HEK293 (cell line): ENCODE measurements around the gene OAS2.

ENCODE experiments used
- CTCF ChIA-PET: fragments of 350-600 bp; formaldehyde crosslinking; extraction: SDS; loops from one replicate; lab custom pipeline; 2021; ENCODE audit warnings: antibody characterized with exemption; lab: Yijun Ruan, JAX
- POLR2A ChIA-PET: fragments of 300-600 bp; formaldehyde crosslinking; extraction: SDS; loops from one replicate; lab custom pipeline; 2020; ENCODE audit warnings: antibody characterized with exemption, inconsistent platforms; lab: Yijun Ruan, JAX
- H3K27ac ChIP-seq: fragments of 200-500 bp; sonication (Bioruptor generic); 2 replicates; pipeline ENCODE4 v1.5.1; 2014; ENCODE audit warnings: low read depth, low read length, control low read depth, inconsistent platforms; ENCODE audit errors: extremely low read depth
- H3K36me3 ChIP-seq, 2 experiments: fragments of 200-500 bp in 1 of 2; sonication (Bioruptor generic) in 1 of 2; 1 replicate in 1 of 2; 2 replicates in 1 of 2; pipeline ENCODE4 v1.5.1; 2014 to 2017; ENCODE audit warnings: inconsistent platforms in 2 of 2, low read length in 2 of 2; ENCODE audit not compliant: control insufficient read depth in 2 of 2, insufficient read depth in 1 of 2
- H3K4me1 ChIP-seq: fragments of 200-500 bp; sonication (Bioruptor generic); 2 replicates; pipeline ENCODE4 v1.5.1; 2014; ENCODE audit warnings: mild to moderate bottlenecking, low read length, inconsistent platforms; ENCODE audit not compliant: control insufficient read depth, insufficient read depth
- H3K4me3 ChIP-seq: 2 replicates; pipeline ENCODE4 v1.5.1; 2011; ENCODE audit warnings: low read depth, mild to moderate bottlenecking, control low read depth, low read length, moderate library complexity
- H3K9me3 ChIP-seq: fragments of 200-500 bp; sonication (Bioruptor generic); 2 replicates; pipeline ENCODE4 v1.5.1; 2014; ENCODE audit warnings: low read depth, low read length, inconsistent platforms; ENCODE audit not compliant: control insufficient read depth, insufficient read depth
- IKZF3 ChIP-seq: fragments of 450-650 bp; IDR thresholded peaks from 2 replicates; pipeline ENCODE4 v1.5.0; 2018; ENCODE audit warnings: missing biosample characterization, mild to moderate bottlenecking, missing genetic modification characterization, moderate library complexity
- KLF7 ChIP-seq: fragments of 450-650 bp; formaldehyde crosslinking; IDR thresholded peaks from 2 replicates; pipeline ENCODE4 v1.5.1; 2016; ENCODE audit warnings: missing biosample characterization, missing genetic modification characterization, borderline replicate concordance
- MZF1 ChIP-seq: fragments of 450-650 bp; formaldehyde crosslinking; IDR thresholded peaks from 2 replicates; pipeline ENCODE4 v1.5.1; 2017; ENCODE audit warnings: missing biosample characterization, missing genetic modification characterization, borderline replicate concordance
- OVOL3 ChIP-seq: fragments of 450-650 bp; formaldehyde crosslinking; IDR thresholded peaks from 2 replicates; pipeline ENCODE4 v1.5.1; 2016; ENCODE audit warnings: missing biosample characterization, missing genetic modification characterization
- REPIN1 ChIP-seq: fragments of 450-650 bp; formaldehyde crosslinking; IDR thresholded peaks from 2 replicates; pipeline ENCODE4 v1.5.1; 2017; ENCODE audit warnings: missing biosample characterization, missing genetic modification characterization, low read depth
- SP2 ChIP-seq: fragments of 450-650 bp; formaldehyde crosslinking; IDR thresholded peaks from 2 replicates; pipeline ENCODE4 v1.5.1; 2016; ENCODE audit warnings: missing biosample characterization, missing genetic modification characterization
- ZNF184 ChIP-seq: fragments of 450-650 bp; IDR thresholded peaks from 2 replicates; pipeline ENCODE4 v1.5.1; 2018; ENCODE audit warnings: missing biosample characterization, mild to moderate bottlenecking, missing genetic modification characterization
- ZNF211 ChIP-seq: fragments of 450-650 bp; formaldehyde crosslinking; IDR thresholded peaks from 2 replicates; pipeline ENCODE4 v1.5.1; 2016; ENCODE audit warnings: low read depth, missing biosample characterization, missing genetic modification characterization
- ZNF324 ChIP-seq: fragments of 450-650 bp; formaldehyde crosslinking; IDR thresholded peaks from 2 replicates; pipeline ENCODE4 v1.5.1; 2016; ENCODE audit warnings: missing biosample characterization, missing genetic modification characterization
- ZNF350 ChIP-seq: fragments of 450-650 bp; formaldehyde crosslinking; IDR thresholded peaks from 2 replicates; pipeline ENCODE4 v1.5.0; 2017; ENCODE audit warnings: missing biosample characterization, mild to moderate bottlenecking, missing genetic modification characterization
- ZNF514 ChIP-seq: fragments of 450-650 bp; formaldehyde crosslinking; IDR thresholded peaks from 2 replicates; pipeline ENCODE4 v1.5.1; 2016; ENCODE audit warnings: missing biosample characterization, missing genetic modification characterization
- ZNF561 ChIP-seq: fragments of 450-650 bp; IDR thresholded peaks from 2 replicates; pipeline ENCODE4 v1.5.1; 2018; ENCODE audit warnings: missing biosample characterization, missing genetic modification characterization, borderline replicate concordance
- ZNF600 ChIP-seq: fragments of 450-650 bp; formaldehyde crosslinking; IDR thresholded peaks from 2 replicates; pipeline ENCODE4 v1.5.1; 2016; ENCODE audit warnings: missing biosample characterization, missing genetic modification characterization
- ZNF660 ChIP-seq: fragments of 450-650 bp; IDR thresholded peaks from 2 replicates; pipeline ENCODE4 v1.5.1; 2018; ENCODE audit warnings: missing biosample characterization, mild to moderate bottlenecking, missing genetic modification characterization
- ZNF707 ChIP-seq: fragments of 450-650 bp; formaldehyde crosslinking; IDR thresholded peaks from 2 replicates; pipeline ENCODE4 v1.5.1; 2016; ENCODE audit warnings: missing biosample characterization, missing genetic modification characterization
- ZNF747 ChIP-seq: fragments of 450-650 bp; formaldehyde crosslinking; IDR thresholded peaks from 2 replicates; pipeline ENCODE4 v1.5.1; 2016; ENCODE audit warnings: missing biosample characterization, missing genetic modification characterization
- ZNF777 ChIP-seq: fragments of 450-650 bp; formaldehyde crosslinking; IDR thresholded peaks from 2 replicates; pipeline ENCODE4 v1.5.1; 2017; ENCODE audit warnings: missing biosample characterization, missing genetic modification characterization, borderline replicate concordance
- ZNF791 ChIP-seq: fragments of 450-650 bp; formaldehyde crosslinking; IDR thresholded peaks from 2 replicates; pipeline ENCODE4 v1.5.1; 2016; ENCODE audit warnings: missing biosample characterization, missing genetic modification characterization
- ZNF837 ChIP-seq: fragments of 450-650 bp; formaldehyde crosslinking; IDR thresholded peaks from 2 replicates; pipeline ENCODE4 v1.5.1; 2016; ENCODE audit warnings: missing biosample characterization, missing genetic modification characterization
- ZNF843 ChIP-seq: fragments of 450-650 bp; formaldehyde crosslinking; IDR thresholded peaks from 2 replicates; pipeline ENCODE4 v1.5.1; 2016; ENCODE audit warnings: missing biosample characterization, missing genetic modification characterization
- ZSCAN23 ChIP-seq: fragments of 450-650 bp; formaldehyde crosslinking; IDR thresholded peaks from 2 replicates; pipeline ENCODE4 v1.5.1; 2016; ENCODE audit warnings: missing biosample characterization, missing genetic modification characterization
- TF ChIP-seq, protein P1 (sequence below): fragments of 450-650 bp; formaldehyde crosslinking; IDR thresholded peaks from 2 replicates; pipeline ENCODE4 v1.5.1; 2016; ENCODE audit warnings: missing biosample characterization, missing genetic modification characterization
- TF ChIP-seq, protein P2 (sequence below): fragments of 450-650 bp; formaldehyde crosslinking; IDR thresholded peaks from 2 replicates; pipeline ENCODE4 v1.5.1; 2016; ENCODE audit warnings: missing biosample characterization, missing genetic modification characterization
- TF ChIP-seq, protein P3 (sequence below): sonication (generic); formaldehyde crosslinking; IDR thresholded peaks from 2 replicates; pipeline ENCODE4 v1.8.1; 2022; ENCODE audit warnings: mild to moderate bottlenecking, moderate library complexity, missing genetic modification reagents
- TF ChIP-seq, protein P4 (sequence below): fragments of 450-650 bp; formaldehyde crosslinking; IDR thresholded peaks from 2 replicates; pipeline ENCODE4 v1.5.1; 2016; ENCODE audit warnings: missing biosample characterization, missing genetic modification characterization, borderline replicate concordance
- TF ChIP-seq, protein P5 (sequence below): fragments of 450-650 bp; formaldehyde crosslinking; IDR thresholded peaks from 2 replicates; pipeline ENCODE4 v1.5.1; 2016; ENCODE audit warnings: missing biosample characterization, missing genetic modification characterization

OAS2 gene

DNA sequence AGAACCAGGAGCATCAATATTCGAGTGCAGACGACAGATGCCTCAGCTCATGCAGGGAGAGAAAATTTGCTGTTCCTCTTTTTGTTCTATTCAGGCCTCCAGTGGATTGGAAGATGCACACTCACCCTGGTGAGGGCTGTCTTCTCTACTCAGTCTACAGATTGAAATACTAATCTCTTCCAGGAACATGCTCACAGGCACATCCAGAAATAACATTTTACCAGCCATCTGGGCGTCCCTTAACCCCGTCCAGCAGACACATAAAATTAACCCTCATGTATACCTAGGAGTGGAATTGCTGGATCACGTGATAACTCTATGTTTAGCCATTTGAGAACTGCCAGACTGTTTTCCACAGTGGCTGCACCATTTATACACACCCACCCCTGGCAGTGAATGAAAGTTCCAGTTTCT, 4.5 kb upstream of the OAS2 start:
- Histone ChIP-seq H3K27ac (no peak overlapping the region), H3K36me3 (peaks cover 0 to 3% of the 10 kb centered on the region in 2 experiments; a peak in 1 of 3 replicates), H3K9me3 (no peaks in the 10 kb centered on the region), H3K4me3 (no peak overlapping the region), H3K4me1 (no peaks in the 10 kb centered on the region)
- ChIA-PET CTCF (interaction anchor here (0.6 kb wide), 1 partner anchor 131 kb away, joined by 5 read pairs; no protein-coding TSS in a partner anchor), POLR2A (no interaction called here)
- TF ChIP-seq MZF1 (tag by site-specific recombination) (no peak), ZNF843 (tag by site-specific recombination) (no peak), OVOL3 (tag by site-specific recombination) (no peak), ZNF324 (tag by site-specific recombination) (no peak), ZNF777 (tag by site-specific recombination) (no peak), ZSCAN23 (no peak), ZNF707 (no peak), IKZF3 (no peak), REPIN1 (tag by site-specific recombination) (no peak), ZNF660 (tag by site-specific recombination) (no peak), ZNF514 (tag by site-specific recombination) (no peak), KLF7 (tag by site-specific recombination) (no peak)
- TF ChIP-seq, protein P1, sequence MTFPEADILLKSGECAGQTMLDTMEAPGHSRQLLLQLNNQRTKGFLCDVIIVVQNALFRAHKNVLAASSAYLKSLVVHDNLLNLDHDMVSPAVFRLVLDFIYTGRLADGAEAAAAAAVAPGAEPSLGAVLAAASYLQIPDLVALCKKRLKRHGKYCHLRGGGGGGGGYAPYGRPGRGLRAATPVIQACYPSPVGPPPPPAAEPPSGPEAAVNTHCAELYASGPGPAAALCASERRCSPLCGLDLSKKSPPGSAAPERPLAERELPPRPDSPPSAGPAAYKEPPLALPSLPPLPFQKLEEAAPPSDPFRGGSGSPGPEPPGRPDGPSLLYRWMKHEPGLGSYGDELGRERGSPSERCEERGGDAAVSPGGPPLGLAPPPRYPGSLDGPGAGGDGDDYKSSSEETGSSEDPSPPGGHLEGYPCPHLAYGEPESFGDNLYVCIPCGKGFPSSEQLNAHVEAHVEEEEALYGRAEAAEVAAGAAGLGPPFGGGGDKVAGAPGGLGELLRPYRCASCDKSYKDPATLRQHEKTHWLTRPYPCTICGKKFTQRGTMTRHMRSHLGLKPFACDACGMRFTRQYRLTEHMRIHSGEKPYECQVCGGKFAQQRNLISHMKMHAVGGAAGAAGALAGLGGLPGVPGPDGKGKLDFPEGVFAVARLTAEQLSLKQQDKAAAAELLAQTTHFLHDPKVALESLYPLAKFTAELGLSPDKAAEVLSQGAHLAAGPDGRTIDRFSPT (tag by site-specific recombination) = no peak

DNA sequence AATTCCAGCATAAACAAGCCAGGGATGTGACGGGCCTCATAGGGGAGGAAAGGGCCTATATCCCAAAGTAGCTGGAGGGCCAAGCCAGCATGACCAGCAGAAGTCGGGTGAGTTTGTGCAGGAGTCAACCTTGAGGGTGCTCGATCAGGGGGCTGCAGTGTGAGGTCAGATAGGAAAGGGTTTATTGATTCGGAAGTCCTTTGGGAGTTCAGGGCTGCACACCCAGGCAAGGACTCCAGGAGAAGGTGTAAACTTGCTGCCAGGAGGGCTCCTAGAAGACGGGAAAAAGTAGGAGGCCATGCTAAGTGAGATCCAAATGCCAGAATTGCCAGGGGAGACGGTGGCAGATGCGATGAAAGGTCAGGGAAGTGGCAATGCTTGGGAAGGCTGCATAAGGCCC, 3.4 kb upstream of the OAS2 start:
- no peaks in the 10 kb centered on the region for H3K4me1 ChIP-seq
- no peak overlapping the region for H3K27ac ChIP-seq
- no peak for TF ChIP-seq ZNF791 (tag by site-specific recombination)
- TF ChIP-seq, protein P2, sequence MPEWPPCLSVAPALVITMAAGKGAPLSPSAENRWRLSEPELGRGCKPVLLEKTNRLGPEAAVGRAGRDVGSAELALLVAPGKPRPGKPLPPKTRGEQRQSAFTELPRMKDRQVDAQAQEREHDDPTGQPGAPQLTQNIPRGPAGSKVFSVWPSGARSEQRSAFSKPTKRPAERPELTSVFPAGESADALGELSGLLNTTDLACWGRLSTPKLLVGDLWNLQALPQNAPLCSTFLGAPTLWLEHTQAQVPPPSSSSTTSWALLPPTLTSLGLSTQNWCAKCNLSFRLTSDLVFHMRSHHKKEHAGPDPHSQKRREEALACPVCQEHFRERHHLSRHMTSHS (tag by site-specific recombination) = no peak
- TF ChIP-seq ZNF837 (tag by site-specific recombination) = no peak
- TF ChIP-seq ZNF184 (tag by site-specific recombination) = no peak
- TF ChIP-seq, protein P3, sequence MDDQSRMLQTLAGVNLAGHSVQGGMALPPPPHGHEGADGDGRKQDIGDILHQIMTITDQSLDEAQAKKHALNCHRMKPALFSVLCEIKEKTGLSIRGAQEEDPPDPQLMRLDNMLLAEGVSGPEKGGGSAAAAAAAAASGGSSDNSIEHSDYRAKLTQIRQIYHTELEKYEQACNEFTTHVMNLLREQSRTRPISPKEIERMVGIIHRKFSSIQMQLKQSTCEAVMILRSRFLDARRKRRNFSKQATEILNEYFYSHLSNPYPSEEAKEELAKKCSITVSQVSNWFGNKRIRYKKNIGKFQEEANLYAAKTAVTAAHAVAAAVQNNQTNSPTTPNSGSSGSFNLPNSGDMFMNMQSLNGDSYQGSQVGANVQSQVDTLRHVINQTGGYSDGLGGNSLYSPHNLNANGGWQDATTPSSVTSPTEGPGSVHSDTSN (CRISPR knock-in tag) = no peak
- TF ChIP-seq, protein P4, sequence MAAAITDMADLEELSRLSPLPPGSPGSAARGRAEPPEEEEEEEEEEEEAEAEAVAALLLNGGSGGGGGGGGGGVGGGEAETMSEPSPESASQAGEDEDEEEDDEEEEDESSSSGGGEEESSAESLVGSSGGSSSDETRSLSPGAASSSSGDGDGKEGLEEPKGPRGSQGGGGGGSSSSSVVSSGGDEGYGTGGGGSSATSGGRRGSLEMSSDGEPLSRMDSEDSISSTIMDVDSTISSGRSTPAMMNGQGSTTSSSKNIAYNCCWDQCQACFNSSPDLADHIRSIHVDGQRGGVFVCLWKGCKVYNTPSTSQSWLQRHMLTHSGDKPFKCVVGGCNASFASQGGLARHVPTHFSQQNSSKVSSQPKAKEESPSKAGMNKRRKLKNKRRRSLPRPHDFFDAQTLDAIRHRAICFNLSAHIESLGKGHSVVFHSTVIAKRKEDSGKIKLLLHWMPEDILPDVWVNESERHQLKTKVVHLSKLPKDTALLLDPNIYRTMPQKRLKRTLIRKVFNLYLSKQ = no peak
- TF ChIP-seq ZNF600 (tag by site-specific recombination) = no peak
- no peak for TF ChIP-seq ZNF747 (tag by site-specific recombination)
- TF ChIP-seq SP2 = no peak
- TF ChIP-seq ZNF350 = no peak
- TF ChIP-seq ZNF211 (tag by site-specific recombination) = no peak
- no peak for TF ChIP-seq ZNF561
- TF ChIP-seq, protein P5, sequence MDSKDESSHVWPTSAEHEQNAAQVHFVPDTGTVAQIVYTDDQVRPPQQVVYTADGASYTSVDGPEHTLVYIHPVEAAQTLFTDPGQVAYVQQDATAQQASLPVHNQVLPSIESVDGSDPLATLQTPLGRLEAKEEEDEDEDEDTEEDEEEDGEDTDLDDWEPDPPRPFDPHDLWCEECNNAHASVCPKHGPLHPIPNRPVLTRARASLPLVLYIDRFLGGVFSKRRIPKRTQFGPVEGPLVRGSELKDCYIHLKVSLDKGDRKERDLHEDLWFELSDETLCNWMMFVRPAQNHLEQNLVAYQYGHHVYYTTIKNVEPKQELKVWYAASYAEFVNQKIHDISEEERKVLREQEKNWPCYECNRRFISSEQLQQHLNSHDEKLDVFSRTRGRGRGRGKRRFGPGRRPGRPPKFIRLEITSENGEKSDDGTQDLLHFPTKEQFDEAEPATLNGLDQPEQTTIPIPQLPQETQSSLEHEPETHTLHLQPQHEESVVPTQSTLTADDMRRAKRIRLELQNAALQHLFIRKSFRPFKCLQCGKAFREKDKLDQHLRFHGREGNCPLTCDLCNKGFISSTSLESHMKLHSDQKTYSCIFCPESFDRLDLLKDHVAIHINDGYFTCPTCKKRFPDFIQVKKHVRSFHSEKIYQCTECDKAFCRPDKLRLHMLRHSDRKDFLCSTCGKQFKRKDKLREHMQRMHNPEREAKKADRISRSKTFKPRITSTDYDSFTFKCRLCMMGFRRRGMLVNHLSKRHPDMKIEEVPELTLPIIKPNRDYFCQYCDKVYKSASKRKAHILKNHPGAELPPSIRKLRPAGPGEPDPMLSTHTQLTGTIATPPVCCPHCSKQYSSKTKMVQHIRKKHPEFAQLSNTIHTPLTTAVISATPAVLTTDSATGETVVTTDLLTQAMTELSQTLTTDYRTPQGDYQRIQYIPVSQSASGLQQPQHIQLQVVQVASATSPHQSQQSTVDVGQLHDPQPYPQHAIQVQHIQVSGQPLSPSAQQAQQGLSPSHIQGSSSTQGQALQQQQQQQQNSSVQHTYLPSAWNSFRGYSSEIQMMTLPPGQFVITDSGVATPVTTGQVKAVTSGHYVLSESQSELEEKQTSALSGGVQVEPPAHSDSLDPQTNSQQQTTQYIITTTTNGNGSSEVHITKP (tag by site-specific recombination) = no peak
- H3K9me3 ChIP-seq = no peaks in the 10 kb centered on the region
- ChIA-PET CTCF (interaction anchor here (0.7 to 0.8 kb wide), 2 partner anchors 17 to 969 kb away, joined by 4 to 5 read pairs; no protein-coding TSS in a partner anchor), POLR2A (no interaction called here)
- peaks cover 0 to 2% of the 10 kb centered on the region in 2 experiments; a peak in 1 of 3 replicates for H3K36me3 ChIP-seq
- no peak overlapping the region for H3K4me3 ChIP-seq
